ENCODE data around the gene C4orf54.

Gene C4orf54

GRCh38 chr4:99617374-99617773 lies 40.3 kb downstream of the C4orf54 start:
- DNase-seq: no peak

GRCh38 chr4:99615170-99615820 lies 42.3 kb downstream of the C4orf54 start:
- no peak for DNase-seq

- no peak for DNase-seq
Measured at GRCh38 chr4:99614491-99614890, 43.1 kb downstream of the C4orf54 start.

DNA sequence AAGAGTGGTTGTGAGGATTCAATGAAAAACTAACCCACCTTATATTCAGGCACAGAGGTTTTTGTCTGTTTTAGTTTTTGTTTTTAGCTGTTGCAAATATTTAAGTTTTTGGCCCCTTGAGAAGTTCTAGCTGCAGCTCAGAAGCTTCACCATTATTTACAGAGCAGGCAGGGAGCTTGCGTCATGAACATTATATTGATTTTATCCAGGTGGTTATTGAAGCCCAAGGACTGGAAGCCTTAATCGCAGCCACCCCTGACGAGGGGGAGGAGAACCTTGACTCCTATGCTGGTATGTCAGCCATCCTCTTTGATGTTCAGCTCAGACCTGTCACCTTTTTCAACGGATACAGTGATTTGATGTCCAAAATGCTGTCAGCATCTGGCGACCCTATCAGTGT lies 44.9 kb downstream of the C4orf54 start:
- DNase-seq: no peak

- no peak for DNase-seq
Measured at GRCh38 chr4:99612281-99612680, 45.3 kb downstream of the C4orf54 start.

GRCh38 chr4:99610605-99611175 lies 46.9 kb downstream of the C4orf54 start:
- DNase-seq: no peak

- no peak for DNase-seq
Measured at GRCh38 chr4:99608417-99608816, 49.2 kb downstream of the C4orf54 start.

Measured in CD4-positive, alpha-beta T cell treated with Interleukin-10 for 1 hour (primary cell).